Measurements from ENCODE around the gene PTPRCAP.

DNA sequence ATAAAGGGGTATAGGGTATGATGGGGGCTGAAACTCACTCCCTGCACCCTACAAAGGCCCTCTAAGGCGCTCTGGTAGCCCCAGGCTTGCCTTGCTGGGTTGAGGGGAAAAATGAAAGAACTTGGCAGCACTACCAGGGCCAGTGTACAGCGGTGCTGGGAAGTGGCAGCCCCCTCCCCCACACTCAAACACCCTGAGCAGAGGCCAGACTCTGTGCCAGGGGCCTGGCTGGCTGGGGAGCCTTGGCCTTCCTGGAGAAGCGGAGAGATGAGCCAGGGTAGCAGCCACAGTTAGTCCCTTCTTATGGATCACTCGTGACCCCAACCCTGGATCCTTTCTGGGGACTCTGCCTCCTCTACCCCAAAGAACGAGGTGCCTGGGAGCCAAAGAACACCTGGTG, 28.9 kb upstream of the PTPRCAP start:
- TF ChIP-seq EZH2 (IDR thresholded peaks at IDR 0.05) = no peak
- TF ChIP-seq POLR2AphosphoS5 (IDR thresholded peaks at IDR 0.05; ENCODE audit: borderline replicate concordance, low read depth, low read length) = 0 out of 2 replicates have a peak, but pooled peaks have one; percentile 4
- TF ChIP-seq FOXP2 (optimal IDR thresholded peaks at IDR 0.05; ENCODE audit: control extremely low read depth, extremely low read length, insufficient read depth) = no peak

All from SK-N-MC (cell line).